GM19455 (cell line): ENCODE results near the gene MEDAG.

Experiments used
- ATAC-seq: cut with Tn5 transposase; IDR thresholded peaks from one replicate; pipeline ENCODE4 v1.9.1; 2021; ENCODE audit not compliant: unreplicated experiment

The MEDAG gene

GRCh38 chr13:30872685-30873461 lies 33.2 kb upstream of the MEDAG start:
- no peak for ATAC-seq

- ATAC-seq: no peak
These were observed 32.6 kb upstream of the MEDAG start for GRCh38 chr13:30873499-30873898.

GRCh38 chr13:30874111-30874510 lies 32.0 kb upstream of the MEDAG start:
- no peak for ATAC-seq

GRCh38 chr13:30874561-30874960 lies 31.5 kb upstream of the MEDAG start:
- ATAC-seq: no peak

- ATAC-seq: no peak
These were observed 28.7 kb upstream of the MEDAG start for GRCh38 chr13:30877335-30877734.

- ATAC-seq: no peak
These were observed 25.8 kb upstream of the MEDAG start for GRCh38 chr13:30880151-30880855.

GRCh38 chr13:30880856-30881155 lies 25.3 kb upstream of the MEDAG start:
- no peak for ATAC-seq

- ATAC-seq: no peak
These were observed 24.9 kb upstream of the MEDAG start for GRCh38 chr13:30881191-30881651.

- ATAC-seq: no peak
These were observed 23.8 kb upstream of the MEDAG start for GRCh38 chr13:30882026-30882850.

GRCh38 chr13:30882996-30883766 lies 22.9 kb upstream of the MEDAG start:
- ATAC-seq: no peak

- no peak for ATAC-seq
These were observed 21.5 kb upstream of the MEDAG start for GRCh38 chr13:30884543-30884942.

- no peak for ATAC-seq
These were observed 16.8 kb upstream of the MEDAG start for GRCh38 chr13:30889196-30889690.

GRCh38 chr13:30892966-30893365 lies 13.1 kb upstream of the MEDAG start:
- no peak for ATAC-seq

- ATAC-seq: no peak
These were observed 10.3 kb upstream of the MEDAG start for GRCh38 chr13:30895773-30896172.

GRCh38 chr13:30898070-30898469 lies 8.0 kb upstream of the MEDAG start:
- ATAC-seq: no peak

- ATAC-seq: no peak
These were observed 7.3 kb upstream of the MEDAG start for GRCh38 chr13:30898678-30899241.

- ATAC-seq: no peak
These were observed 5.6 kb upstream of the MEDAG start for GRCh38 chr13:30900436-30900835.

- no peak for ATAC-seq
These were observed 4.9 kb upstream of the MEDAG start for GRCh38 chr13:30900952-30901749.

- no peak for ATAC-seq
These were observed 2.0 kb upstream of the MEDAG start for GRCh38 chr13:30904043-30904442.
